ENCODE measurements around the gene GLS2. TPM values are rescaled to one million over a fixed set of nuclear protein-coding genes. Genes with fewer than 3 reads are reported as not detected.

GLS2 gene
- total and polyA plus RNA-seq, 2 experiments from 2014 or later, result 12.2 to 31.6 TPM

DNA sequence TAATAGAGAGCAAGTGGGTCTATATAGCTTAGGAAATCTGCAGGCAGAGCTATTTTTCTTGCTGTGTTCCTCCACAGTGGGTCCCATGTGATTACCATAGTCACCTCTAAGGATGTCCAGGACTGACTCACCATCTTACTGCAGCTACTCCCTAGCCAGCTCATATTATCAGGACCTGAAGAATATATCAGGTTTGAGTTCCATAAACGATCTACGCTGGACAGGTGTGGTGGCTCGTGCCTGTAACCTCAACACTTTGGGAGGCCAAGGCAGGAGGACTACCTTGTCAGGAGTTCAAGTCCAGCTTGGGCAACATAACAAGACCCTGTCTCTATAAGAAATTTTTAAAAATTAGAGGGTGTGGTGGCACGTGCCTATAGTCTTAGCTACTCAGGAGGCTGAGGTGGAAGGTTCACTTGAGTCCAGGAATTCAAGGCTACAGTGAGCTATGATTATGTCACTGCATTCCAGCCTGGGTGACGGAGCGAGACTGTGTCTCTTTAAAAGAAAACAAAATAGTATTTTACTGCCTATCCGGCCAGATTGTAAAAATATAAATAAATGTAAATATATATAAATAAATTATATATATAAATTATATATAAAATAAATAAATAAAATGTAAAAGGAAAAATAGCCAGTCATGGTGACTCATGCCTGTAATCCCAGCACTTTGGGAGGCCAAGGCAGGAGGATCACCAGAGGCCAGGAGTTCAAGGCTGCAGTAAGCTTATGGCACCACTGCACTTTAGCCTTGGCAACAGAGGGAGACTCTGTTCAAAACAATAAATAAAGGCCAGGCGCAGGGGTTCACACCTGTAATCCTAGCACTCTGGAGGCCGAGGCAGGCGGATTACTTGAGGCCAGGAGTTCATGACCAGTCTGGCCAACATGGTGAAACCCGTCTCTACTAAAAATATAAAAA lies 26.5 kb downstream of the GLS2 start:
- ATAC-seq, result no peak
- Histone ChIP-seq H3K4me1 (ENCODE audit: insufficient read depth) (peaks cover 13% of the 10 kb centered on the region), H3K4me3 (no peak overlapping the region), H3K27me3 (ENCODE audit: insufficient read depth) (no peaks in the 10 kb centered on the region), H2AFZ (no peak overlapping the region), H3F3A (replicated peaks; ENCODE audit: low read depth) (peaks cover 8% of the 10 kb centered on the region; the same call in 1 of the 2 replicates), H3K36me3 (ENCODE audit: insufficient read depth) (no peaks in the 10 kb centered on the region), H3K27ac (ENCODE audit: low read depth) (no peak overlapping the region), H3K9me2 (ENCODE audit: insufficient read depth) (no peaks in the 10 kb centered on the region), H4K20me1 (replicated peaks; ENCODE audit: insufficient read depth) (no peaks in the 10 kb centered on the region), H3K4me2 (no peak overlapping the region), H3K79me2 (replicated peaks; ENCODE audit: insufficient read depth) (no peaks in the 10 kb centered on the region)
- DNase-seq (ENCODE audit: low spot score), result no peak
- Mint-ChIP-seq H3K4me1 (peaks cover 18% of the 10 kb centered on the region), H3K9me3 (no peaks in the 10 kb centered on the region), H3K27ac (no peak overlapping the region), H3K4me3 (no peak overlapping the region), H3K27me3 (ENCODE audit: insufficient read depth, low read depth, poor library complexity) (peaks cover 4% of the 10 kb centered on the region), H3K36me3 (ENCODE audit: low read depth) (no peaks in the 10 kb centered on the region)
- TF ChIP-seq ZNF114 (CRISPR knock-in tag; IDR thresholded peaks at IDR 0.05), result no peak
- TF ChIP-seq, protein P1, sequence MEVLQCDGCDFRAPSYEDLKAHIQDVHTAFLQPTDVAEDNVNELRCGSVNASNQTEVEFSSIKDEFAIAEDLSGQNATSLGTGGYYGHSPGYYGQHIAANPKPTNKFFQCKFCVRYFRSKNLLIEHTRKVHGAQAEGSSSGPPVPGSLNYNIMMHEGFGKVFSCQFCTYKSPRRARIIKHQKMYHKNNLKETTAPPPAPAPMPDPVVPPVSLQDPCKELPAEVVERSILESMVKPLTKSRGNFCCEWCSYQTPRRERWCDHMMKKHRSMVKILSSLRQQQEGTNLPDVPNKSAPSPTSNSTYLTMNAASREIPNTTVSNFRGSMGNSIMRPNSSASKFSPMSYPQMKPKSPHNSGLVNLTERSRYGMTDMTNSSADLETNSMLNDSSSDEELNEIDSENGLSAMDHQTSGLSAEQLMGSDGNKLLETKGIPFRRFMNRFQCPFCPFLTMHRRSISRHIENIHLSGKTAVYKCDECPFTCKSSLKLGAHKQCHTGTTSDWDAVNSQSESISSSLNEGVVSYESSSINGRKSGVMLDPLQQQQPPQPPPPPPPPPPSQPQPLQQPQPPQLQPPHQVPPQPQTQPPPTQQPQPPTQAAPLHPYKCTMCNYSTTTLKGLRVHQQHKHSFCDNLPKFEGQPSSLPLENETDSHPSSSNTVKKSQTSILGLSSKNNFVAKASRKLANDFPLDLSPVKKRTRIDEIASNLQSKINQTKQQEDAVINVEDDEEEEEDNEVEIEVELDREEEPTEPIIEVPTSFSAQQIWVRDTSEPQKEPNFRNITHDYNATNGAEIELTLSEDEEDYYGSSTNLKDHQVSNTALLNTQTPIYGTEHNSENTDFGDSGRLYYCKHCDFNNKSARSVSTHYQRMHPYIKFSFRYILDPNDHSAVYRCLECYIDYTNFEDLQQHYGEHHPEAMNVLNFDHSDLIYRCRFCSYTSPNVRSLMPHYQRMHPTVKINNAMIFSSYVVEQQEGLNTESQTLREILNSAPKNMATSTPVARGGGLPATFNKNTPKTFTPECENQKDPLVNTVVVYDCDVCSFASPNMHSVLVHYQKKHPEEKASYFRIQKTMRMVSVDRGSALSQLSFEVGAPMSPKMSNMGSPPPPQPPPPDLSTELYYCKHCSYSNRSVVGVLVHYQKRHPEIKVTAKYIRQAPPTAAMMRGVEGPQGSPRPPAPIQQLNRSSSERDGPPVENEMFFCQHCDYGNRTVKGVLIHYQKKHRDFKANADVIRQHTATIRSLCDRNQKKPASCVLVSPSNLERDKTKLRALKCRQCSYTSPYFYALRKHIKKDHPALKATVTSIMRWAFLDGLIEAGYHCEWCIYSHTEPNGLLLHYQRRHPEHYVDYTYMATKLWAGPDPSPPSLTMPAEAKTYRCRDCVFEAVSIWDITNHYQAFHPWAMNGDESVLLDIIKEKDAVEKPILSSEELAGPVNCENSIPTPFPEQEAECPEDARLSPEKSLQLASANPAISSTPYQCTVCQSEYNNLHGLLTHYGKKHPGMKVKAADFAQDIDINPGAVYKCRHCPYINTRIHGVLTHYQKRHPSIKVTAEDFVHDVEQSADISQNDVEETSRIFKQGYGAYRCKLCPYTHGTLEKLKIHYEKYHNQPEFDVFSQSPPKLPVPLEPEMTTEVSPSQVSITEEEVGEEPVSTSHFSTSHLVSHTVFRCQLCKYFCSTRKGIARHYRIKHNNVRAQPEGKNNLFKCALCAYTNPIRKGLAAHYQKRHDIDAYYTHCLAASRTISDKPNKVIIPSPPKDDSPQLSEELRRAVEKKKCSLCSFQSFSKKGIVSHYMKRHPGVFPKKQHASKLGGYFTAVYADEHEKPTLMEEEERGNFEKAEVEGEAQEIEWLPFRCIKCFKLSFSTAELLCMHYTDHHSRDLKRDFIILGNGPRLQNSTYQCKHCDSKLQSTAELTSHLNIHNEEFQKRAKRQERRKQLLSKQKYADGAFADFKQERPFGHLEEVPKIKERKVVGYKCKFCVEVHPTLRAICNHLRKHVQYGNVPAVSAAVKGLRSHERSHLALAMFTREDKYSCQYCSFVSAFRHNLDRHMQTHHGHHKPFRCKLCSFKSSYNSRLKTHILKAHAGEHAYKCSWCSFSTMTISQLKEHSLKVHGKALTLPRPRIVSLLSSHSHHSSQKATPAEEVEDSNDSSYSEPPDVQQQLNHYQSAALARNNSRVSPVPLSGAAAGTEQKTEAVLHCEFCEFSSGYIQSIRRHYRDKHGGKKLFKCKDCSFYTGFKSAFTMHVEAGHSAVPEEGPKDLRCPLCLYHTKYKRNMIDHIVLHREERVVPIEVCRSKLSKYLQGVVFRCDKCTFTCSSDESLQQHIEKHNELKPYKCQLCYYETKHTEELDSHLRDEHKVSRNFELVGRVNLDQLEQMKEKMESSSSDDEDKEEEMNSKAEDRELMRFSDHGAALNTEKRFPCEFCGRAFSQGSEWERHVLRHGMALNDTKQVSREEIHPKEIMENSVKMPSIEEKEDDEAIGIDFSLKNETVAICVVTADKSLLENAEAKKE (CRISPR knock-in tag; IDR thresholded peaks at IDR 0.05), result no peak
- TF ChIP-seq, protein P2, sequence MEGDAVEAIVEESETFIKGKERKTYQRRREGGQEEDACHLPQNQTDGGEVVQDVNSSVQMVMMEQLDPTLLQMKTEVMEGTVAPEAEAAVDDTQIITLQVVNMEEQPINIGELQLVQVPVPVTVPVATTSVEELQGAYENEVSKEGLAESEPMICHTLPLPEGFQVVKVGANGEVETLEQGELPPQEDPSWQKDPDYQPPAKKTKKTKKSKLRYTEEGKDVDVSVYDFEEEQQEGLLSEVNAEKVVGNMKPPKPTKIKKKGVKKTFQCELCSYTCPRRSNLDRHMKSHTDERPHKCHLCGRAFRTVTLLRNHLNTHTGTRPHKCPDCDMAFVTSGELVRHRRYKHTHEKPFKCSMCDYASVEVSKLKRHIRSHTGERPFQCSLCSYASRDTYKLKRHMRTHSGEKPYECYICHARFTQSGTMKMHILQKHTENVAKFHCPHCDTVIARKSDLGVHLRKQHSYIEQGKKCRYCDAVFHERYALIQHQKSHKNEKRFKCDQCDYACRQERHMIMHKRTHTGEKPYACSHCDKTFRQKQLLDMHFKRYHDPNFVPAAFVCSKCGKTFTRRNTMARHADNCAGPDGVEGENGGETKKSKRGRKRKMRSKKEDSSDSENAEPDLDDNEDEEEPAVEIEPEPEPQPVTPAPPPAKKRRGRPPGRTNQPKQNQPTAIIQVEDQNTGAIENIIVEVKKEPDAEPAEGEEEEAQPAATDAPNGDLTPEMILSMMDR (conservative IDR thresholded peaks at IDR 0.05; ENCODE audit: low read depth in 2 of 2), result no peak
- no peak for TF ChIP-seq POLR2AphosphoS5 (IDR thresholded peaks at IDR 0.05; ENCODE audit: low read depth)
